ENCODE results near the gene VSIG10. TPM values are rescaled to one million over a fixed set of nuclear protein-coding genes. Genes with fewer than 3 reads are reported as not detected.
"Not testable (repeated sequence)": the region's sequence is repeated elsewhere in the genome, so short reads cannot be mapped to it uniquely, and the experiment has no call there.

VSIG10 gene
- polyA plus RNA-seq, 1 experiment: 9.3 TPM

- POLR2A ChIA-PET: no interaction called here
- Histone ChIP-seq H3K4me3 (ENCODE audit: low read depth, low read length) (no peak overlapping the region), H3K27me3 (ENCODE audit: control insufficient read depth, insufficient read depth, low read length) (no peaks in the 10 kb centered on the region), H3K36me3 (ENCODE audit: control insufficient read depth, insufficient read depth, low read length) (peaks cover 3% of the 10 kb centered on the region)
- no peak for DNase-seq (ENCODE audit: low read depth)
- CTCF ChIA-PET: no interaction called here
- TF ChIP-seq, protein P1, sequence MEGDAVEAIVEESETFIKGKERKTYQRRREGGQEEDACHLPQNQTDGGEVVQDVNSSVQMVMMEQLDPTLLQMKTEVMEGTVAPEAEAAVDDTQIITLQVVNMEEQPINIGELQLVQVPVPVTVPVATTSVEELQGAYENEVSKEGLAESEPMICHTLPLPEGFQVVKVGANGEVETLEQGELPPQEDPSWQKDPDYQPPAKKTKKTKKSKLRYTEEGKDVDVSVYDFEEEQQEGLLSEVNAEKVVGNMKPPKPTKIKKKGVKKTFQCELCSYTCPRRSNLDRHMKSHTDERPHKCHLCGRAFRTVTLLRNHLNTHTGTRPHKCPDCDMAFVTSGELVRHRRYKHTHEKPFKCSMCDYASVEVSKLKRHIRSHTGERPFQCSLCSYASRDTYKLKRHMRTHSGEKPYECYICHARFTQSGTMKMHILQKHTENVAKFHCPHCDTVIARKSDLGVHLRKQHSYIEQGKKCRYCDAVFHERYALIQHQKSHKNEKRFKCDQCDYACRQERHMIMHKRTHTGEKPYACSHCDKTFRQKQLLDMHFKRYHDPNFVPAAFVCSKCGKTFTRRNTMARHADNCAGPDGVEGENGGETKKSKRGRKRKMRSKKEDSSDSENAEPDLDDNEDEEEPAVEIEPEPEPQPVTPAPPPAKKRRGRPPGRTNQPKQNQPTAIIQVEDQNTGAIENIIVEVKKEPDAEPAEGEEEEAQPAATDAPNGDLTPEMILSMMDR (IDR thresholded peaks at IDR 0.05; ENCODE audit: insufficient read depth, low read depth, low read length): no peak
These were observed 80.4 kb downstream of the VSIG10 start for GRCh38 chr12:118023301-118023860.

GRCh38 chr12:118022728-118023109 lies 81.1 kb downstream of the VSIG10 start:
- Histone ChIP-seq H3K4me3 (ENCODE audit: low read depth, low read length) (no peak overlapping the region), H3K27me3 (ENCODE audit: control insufficient read depth, insufficient read depth, low read length) (no peaks in the 10 kb centered on the region), H3K36me3 (ENCODE audit: control insufficient read depth, insufficient read depth, low read length) (peaks cover 3% of the 10 kb centered on the region)
- ChIA-PET CTCF (no interaction called here), POLR2A (no interaction called here)
- TF ChIP-seq, protein P1 (IDR thresholded peaks at IDR 0.05; ENCODE audit: insufficient read depth, low read depth, low read length): no peak
- DNase-seq (ENCODE audit: low read depth): no peak

DNA sequence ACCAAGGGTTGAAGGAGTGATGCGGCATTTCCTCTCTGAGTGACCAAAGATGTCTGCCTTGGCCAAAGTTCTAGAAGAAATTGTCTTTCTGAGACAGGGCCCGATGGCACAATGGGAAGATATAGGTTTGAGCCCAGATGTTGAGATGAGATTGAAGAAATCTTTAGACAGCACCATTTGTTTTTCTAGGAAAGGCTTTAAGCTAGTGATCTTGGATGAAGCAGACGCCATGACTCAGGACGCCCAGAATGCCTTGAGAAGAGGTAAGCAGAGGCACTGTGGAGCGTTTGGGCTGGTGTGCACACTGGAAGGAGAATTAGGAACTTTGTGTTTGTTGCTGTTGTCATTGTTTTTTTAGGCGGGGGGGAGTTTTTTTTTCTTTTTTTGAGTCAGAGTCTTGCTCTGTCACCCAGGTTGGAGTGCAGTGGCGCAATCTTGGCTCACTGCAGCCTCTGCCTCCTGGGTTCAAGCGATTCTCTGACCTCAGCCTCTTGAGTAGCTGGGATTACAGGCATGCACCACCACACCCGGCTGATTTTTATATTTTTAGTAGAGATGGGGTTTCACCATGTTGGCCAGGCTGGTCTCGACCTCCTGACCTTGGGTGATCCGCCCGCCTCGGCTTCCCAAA lies 81.6 kb downstream of the VSIG10 start:
- H3K36me3 ChIP-seq (ENCODE audit: control insufficient read depth, insufficient read depth, low read length); CTCF ChIA-PET; H3K27me3 ChIP-seq (ENCODE audit: control insufficient read depth, insufficient read depth, low read length); DNase-seq (ENCODE audit: low read depth); POLR2A ChIA-PET; H3K4me3 ChIP-seq (ENCODE audit: low read depth, low read length): not testable (repeated sequence)

DNA sequence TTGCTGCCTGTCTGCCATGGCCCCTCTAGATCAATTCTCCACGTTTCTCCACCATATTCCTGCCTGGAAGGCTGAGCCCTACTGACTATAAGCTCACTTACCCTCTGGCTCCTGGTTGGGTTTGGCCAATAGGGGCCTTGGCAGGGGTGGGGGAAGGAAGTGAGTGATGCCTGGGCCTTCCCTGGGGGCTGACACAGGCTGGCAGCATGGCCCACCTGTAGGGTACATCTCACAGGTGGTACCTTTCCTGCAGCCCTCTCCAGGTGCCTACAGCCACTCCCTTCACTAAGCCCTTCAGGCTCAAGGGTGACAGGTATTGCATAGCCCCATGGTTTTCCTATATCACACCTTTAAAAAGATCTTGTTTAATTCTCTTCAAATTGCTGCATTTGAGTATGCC lies 83.8 kb downstream of the VSIG10 start:
- ChIA-PET POLR2A (no interaction called here), CTCF (no interaction called here)
- Histone ChIP-seq H3K27me3 (ENCODE audit: control insufficient read depth, insufficient read depth, low read length) (no peaks in the 10 kb centered on the region), H3K36me3 (ENCODE audit: control insufficient read depth, insufficient read depth, low read length) (no peaks in the 10 kb centered on the region; the same call in 1 of the 2 replicates), H3K4me3 (ENCODE audit: low read depth, low read length) (no peak overlapping the region)
- TF ChIP-seq, protein P1 (IDR thresholded peaks at IDR 0.05; ENCODE audit: insufficient read depth, low read depth, low read length): no peak
- DNase-seq (ENCODE audit: low read depth): no peak

DNA sequence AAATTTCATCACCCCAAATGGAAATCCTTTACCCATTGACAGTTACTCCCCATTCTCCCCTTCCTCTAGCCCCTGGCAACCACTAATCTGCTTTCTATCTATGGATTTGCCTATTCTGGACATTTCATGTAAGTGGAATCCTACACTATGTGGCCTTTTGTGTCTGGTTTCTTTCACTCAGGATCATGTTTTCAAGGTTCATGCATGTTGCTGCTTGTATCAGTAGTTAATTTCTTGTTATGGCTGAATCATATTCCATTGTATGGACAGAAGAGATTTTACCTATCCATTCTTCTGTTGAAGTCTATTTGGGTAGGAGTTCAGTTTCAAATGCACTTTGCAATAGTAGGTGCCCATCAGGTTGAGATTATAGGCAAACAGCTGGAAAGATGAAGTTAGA lies 85.9 kb downstream of the VSIG10 start:
- Histone ChIP-seq H3K36me3 (ENCODE audit: control insufficient read depth, insufficient read depth, low read length) (no peaks in the 10 kb centered on the region; the same call in 1 of the 2 replicates), H3K27me3 (ENCODE audit: control insufficient read depth, insufficient read depth, low read length) (no peaks in the 10 kb centered on the region), H3K4me3 (ENCODE audit: low read depth, low read length) (no peak overlapping the region)
- CTCF ChIA-PET: no interaction called here
- TF ChIP-seq, protein P1 (IDR thresholded peaks at IDR 0.05; ENCODE audit: insufficient read depth, low read depth, low read length): no peak
- DNase-seq (ENCODE audit: low read depth): no peak
- POLR2A ChIA-PET: no interaction called here

Measured in BJ (cell line).